Measurements from ENCODE around the gene RPL10. TPM values are rescaled to one million over a fixed set of nuclear protein-coding genes. Genes with fewer than 3 reads are reported as not detected.

The RPL10 gene
- total RNA-seq, 1 experiment from 2014 or later, result 2,466 TPM

- ChIA-PET POLR2A (no interaction called here), CTCF (no interaction called here)
- no peak overlapping the region for H3K4me3 ChIP-seq (ENCODE audit: low read depth in 2 of 2, low read length in 2 of 2)
- no peaks in the 10 kb centered on the region for H3K9me3 ChIP-seq (ENCODE audit: control insufficient read depth, insufficient read depth, low read depth, low read length)
- DNase-seq (ENCODE audit: low read depth, low spot score) (no peak), ATAC-seq (no peak)
- peaks cover 5% of the 10 kb centered on the region; the same call in 1 of the 2 replicates for H3K36me3 ChIP-seq (ENCODE audit: control insufficient read depth, insufficient read depth, low read length)
- no peak for TF ChIP-seq REST (IDR thresholded peaks at IDR 0.05; ENCODE audit: insufficient read depth in 1 of 2, low read depth in 2 of 2, low read length in 1 of 2)
- no peak for TF ChIP-seq SIN3A (IDR thresholded peaks at IDR 0.05; ENCODE audit: borderline replicate concordance, insufficient read depth, low read depth, low read length)
- no peak for TF ChIP-seq CTCF (IDR thresholded peaks at IDR 0.05)
- no peak for TF ChIP-seq POLR2AphosphoS5 (IDR thresholded peaks at IDR 0.05; ENCODE audit: low read depth, low read length)
- intact Hi-C loops (cut with micrococcal nuclease; ENCODE audit: unreplicated experiment) (no loop called here), in situ Hi-C loops (cut with HindIII; ENCODE audit: low pct_unique_long_range_greater_than_20kb, low sequenced_read_pairs) (no loop called here)
- H3K4me1 ChIP-seq (ENCODE audit: control insufficient read depth, insufficient read depth, low read length), result peaks cover 7% of the 10 kb centered on the region
- H3K27me3 ChIP-seq (ENCODE audit: control insufficient read depth, insufficient read depth, low read length), result no peaks in the 10 kb centered on the region
- TSS peak; percentile 2 for BruUV-seq (replicated peaks)
- no peak overlapping the region for H3K27ac ChIP-seq (ENCODE audit: low read length)
Measured at GRCh38 chrX:154366666-154367055, 31.5 kb upstream of the RPL10 start.

- TF ChIP-seq SIN3A (IDR thresholded peaks at IDR 0.05; ENCODE audit: borderline replicate concordance, insufficient read depth, low read depth, low read length), result no peak
- TF ChIP-seq POLR2AphosphoS5 (IDR thresholded peaks at IDR 0.05; ENCODE audit: low read depth, low read length), result no peak
- TF ChIP-seq CTCF (IDR thresholded peaks at IDR 0.05), result no peak
- no peak for TF ChIP-seq REST (IDR thresholded peaks at IDR 0.05; ENCODE audit: insufficient read depth in 1 of 2, low read depth in 2 of 2, low read length in 1 of 2)
- TF ChIP-seq TCF7L2 (IDR thresholded peaks at IDR 0.05; ENCODE audit: low read depth, low read length), result no peak
- ChIA-PET POLR2A (no interaction called here), CTCF (no interaction called here)
- no peak overlapping the region; a peak in 1 of 4 replicates for H3K4me3 ChIP-seq (ENCODE audit: low read depth in 2 of 2, low read length in 2 of 2)
- no peaks in the 10 kb centered on the region for H3K9me3 ChIP-seq (ENCODE audit: control insufficient read depth, insufficient read depth, low read depth, low read length)
- peak overlapping the region; percentile 83 for H3K27ac ChIP-seq (ENCODE audit: low read length)
- H3K27me3 ChIP-seq (ENCODE audit: control insufficient read depth, insufficient read depth, low read length), result no peaks in the 10 kb centered on the region
- H3K4me1 ChIP-seq (ENCODE audit: control insufficient read depth, insufficient read depth, low read length), result peaks cover 15% of the 10 kb centered on the region
- H3K36me3 ChIP-seq (ENCODE audit: control insufficient read depth, insufficient read depth, low read length), result no peaks in the 10 kb centered on the region
- no peak for ATAC-seq
- in situ Hi-C loops (cut with HindIII; ENCODE audit: low pct_unique_long_range_greater_than_20kb, low sequenced_read_pairs) (no loop called here), intact Hi-C loops (cut with micrococcal nuclease; ENCODE audit: unreplicated experiment) (no loop called here)
- BruUV-seq (replicated peaks), result no TSS peak
- no peak for DNase-seq (ENCODE audit: low read depth, low spot score)
Measured at GRCh38 chrX:154367474-154368308, 30.5 kb upstream of the RPL10 start.
